K562 (cell line): Measurements from ENCODE around the gene SLC39A3. TPM values are rescaled to one million over a fixed set of nuclear protein-coding genes. Genes with fewer than 3 reads are reported as not detected.
A peak's percentile ranks its signal among the peaks of the same experiment; 100 is the strongest.

Source experiments
- ATAC-seq: fragments of 200-7000 bp; cut with Tn5 transposase; 3 replicates; pipeline ENCODE4 v1.9.1; 2020; ENCODE audit warnings: moderate library complexity
- BruUV-seq: library from RNA; stranded (reverse); fragments of 400-500 nt; replicated peaks from 2 replicates; lab custom pipeline; 2021; lab: Mats Ljungman, UMichigan
- CTCF ChIA-PET: fragments of 300-600 bp; formaldehyde crosslinking; extraction: SDS; loops from one replicate; lab custom pipeline; 2021; ENCODE audit warnings: low intra/inter-chr PET ratio; lab: Yijun Ruan, JAX
- POLR2A ChIA-PET: fragments of 300-600, 350-650 bp; sonication (Branson Sonifier 250); formaldehyde crosslinking; extraction: SDS; loops from one replicate; lab custom pipeline; 2021; ENCODE audit warnings: antibody characterized with exemption, inconsistent platforms; lab: Yijun Ruan, JAX
- DNase-seq, 4 experiments: peaks; one replicate each; pipeline versions ENCODE4 v3.0.0 to v3.0.0-alpha.2; 2011 to 2018; ENCODE audit warnings: low spot score in 3 of 4, mixed read lengths in 3 of 4; ENCODE audit errors: extremely low read depth in 1 of 4
- FAIRE-seq: peaks from 2 replicates; lab custom pipeline; 2011; peaks lifted over from hg19 to GRCh38; lab: Jason Lieb, UNC
- H2AFZ ChIP-seq: 2 replicates; pipeline ENCODE4 v1.6.0; 2011; ENCODE audit warnings: low read depth, low read length, control low read depth, inconsistent platforms
- H3K27ac ChIP-seq: fragments of 200-600 bp; 3 replicates; pipeline ENCODE4 v1.8.0; 2011; ENCODE audit warnings: low read depth, mild to moderate bottlenecking, control low read depth, inconsistent platforms, low read length, moderate library complexity, mixed read lengths; ENCODE audit errors: extremely low read depth
- H3K27me3 ChIP-seq, 2 experiments: fragments of 300-600 bp in 1 of 2; 2 replicates in 1 of 2; 3 replicates in 1 of 2; pipeline versions ENCODE4 v1.6.0 to v1.8.0; 2011; ENCODE audit warnings: inconsistent platforms in 2 of 2, low read length in 2 of 2, mild to moderate bottlenecking in 1 of 2, mixed read lengths in 1 of 2, moderate library complexity in 1 of 2; ENCODE audit not compliant: control insufficient read depth in 2 of 2, insufficient read depth in 2 of 2
- H3K36me3 ChIP-seq: fragments of 300-600 bp; 3 replicates; pipeline ENCODE4 v1.8.0; 2011; ENCODE audit warnings: mild to moderate bottlenecking, low read length, inconsistent platforms; ENCODE audit not compliant: control insufficient read depth, insufficient read depth
- H3K4me1 ChIP-seq, 2 experiments: fragments of 200-600 bp in 1 of 2; replicated peaks in 1 of 2; 2 replicates in 1 of 2; 3 replicates in 1 of 2; pipeline versions ENCODE4 v1.5.1 to v1.8.0; 2011; ENCODE audit warnings: inconsistent platforms in 2 of 2, low read length in 2 of 2, mild to moderate bottlenecking in 1 of 2, mixed read lengths in 1 of 2, moderate library complexity in 1 of 2; ENCODE audit not compliant: control insufficient read depth in 2 of 2, insufficient read depth in 2 of 2
- H3K4me2 ChIP-seq: 2 replicates; pipeline ENCODE4 v1.6.1; 2011; ENCODE audit warnings: low read length, control low read depth, inconsistent platforms, mixed read lengths; ENCODE audit not compliant: insufficient read depth
- H3K4me3 ChIP-seq: fragments of 200-600 bp; sonication (generic), shearing (Covaris generic); 2 replicates; pipeline ENCODE4 v1.5.1; 2016; ENCODE audit warnings: control low read depth, inconsistent platforms
- H3K79me2 ChIP-seq: fragments of 200-600 bp; 3 replicates; pipeline ENCODE4 v1.8.0; 2011; ENCODE audit warnings: low read length, inconsistent platforms; ENCODE audit not compliant: control insufficient read depth, insufficient read depth
- H3K9ac ChIP-seq, 2 experiments: 2 replicates each; pipeline versions ENCODE4 v1.6.0 to v1.6.1; 2011; ENCODE audit warnings: low read depth in 2 of 2, low read length in 2 of 2, control low read depth in 1 of 2, inconsistent platforms in 1 of 2, mild to moderate bottlenecking in 1 of 2, mixed read lengths in 1 of 2; ENCODE audit not compliant: insufficient read depth in 1 of 2
- H3K9me1 ChIP-seq: one replicate; pipeline ENCODE4 v1.6.0; 2011; ENCODE audit warnings: inconsistent platforms, mild to moderate bottlenecking, low read length, moderate library complexity; ENCODE audit not compliant: control insufficient read depth, insufficient read depth
- H3K9me3 ChIP-seq: replicated peaks from 2 replicates; pipeline ENCODE4 v1.5.1; 2011; ENCODE audit warnings: low read depth, low read length, inconsistent platforms; ENCODE audit not compliant: control insufficient read depth, insufficient read depth
- H4K20me1 ChIP-seq: replicated peaks from 2 replicates; pipeline ENCODE4 v1.6.1; 2011; ENCODE audit warnings: low read length, inconsistent platforms, mixed read lengths; ENCODE audit not compliant: control insufficient read depth, insufficient read depth
- CBX1 ChIP-seq: sonication (generic); IDR thresholded peaks from 2 replicates; pipeline ENCODE4 v1.6.1; 2016; ENCODE audit warnings: antibody characterized with exemption, low read depth, mild to moderate bottlenecking
- CREM ChIP-seq: IDR thresholded peaks from 2 replicates; pipeline ENCODE4 v1.6.1; 2014; ENCODE audit warnings: antibody characterized with exemption, low read depth
- FOXO4 ChIP-seq: fragments of 450-650 bp; formaldehyde crosslinking; IDR thresholded peaks from 2 replicates; pipeline ENCODE4 v1.4.0; 2020; ENCODE audit warnings: mild to moderate bottlenecking, moderate library complexity
- MIER1 ChIP-seq: fragments of 450-650 bp; IDR thresholded peaks from 2 replicates; pipeline ENCODE4 v1.6.1; 2016; ENCODE audit warnings: antibody characterized with exemption, mild to moderate bottlenecking, low read depth
- NFATC3 ChIP-seq: fragments of 450-650 bp; IDR thresholded peaks from 2 replicates; pipeline ENCODE4 v1.6.1; 2017; ENCODE audit warnings: mild to moderate bottlenecking
- STAT5B ChIP-seq: fragments of 250-450 bp; sonication (Bioruptor Pico); IDR thresholded peaks from 2 replicates; pipeline ENCODE4 v1.8.0; 2021; ENCODE audit warnings: mild to moderate bottlenecking, inconsistent platforms
- ZNF445 ChIP-seq: fragments of 250-450 bp; sonication (Bioruptor Pico); IDR thresholded peaks from 2 replicates; pipeline ENCODE4 v1.4.0; 2020; ENCODE audit warnings: low read depth, mild to moderate bottlenecking, moderate library complexity
- WGBS: fragments of 100-300 bp; shearing (Covaris generic); methylation state at CpG from one replicate; pipeline ENCODE4 v1.1.6; 2016; ENCODE audit warnings: low coverage, mixed read lengths; ENCODE audit not compliant: insufficient coverage; ENCODE audit errors: missing lambda C conversion rate; 5-methylcytosine and 5-hydroxymethylcytosine counted together
- in situ Hi-C: fragments of 300-500 bp; cut with MboI; formaldehyde crosslinking; loops from 4 replicates; pipeline ENCODE4 v1.15.0; 2018; ENCODE audit warnings: inconsistent platforms, mixed read lengths
- intact Hi-C: fragments of 100-400 bp; cut with micrococcal nuclease; formaldehyde crosslinking; loops from 2 replicates; pipeline ENCODE4 v1.14.2; 2022
- polyA plus RNA-seq, 8 experiments: library from polyadenylated mRNA; depleted of rRNA in 4 of 8; stranded (reverse) in 5 of 8; unstranded in 3 of 8; fragments of >200 nt; fragmentation: Nextera tagmentation in 2 of 8; fragmentation: Illumina TruSeq in 1 of 8; extraction: Ambion mirVana in 2 of 8; extraction: Trizol in 1 of 8; gene quantifications; 2 replicates each; pipeline versions ENCODE4 v1.2.1 to v1.2.3, GENCODE V29; 2011 to 2014; ENCODE audit warnings: inconsistent platforms in 1 of 8, missing spikeins in 1 of 8
- total RNA-seq, 7 experiments: library from RNA; depleted of rRNA in 6 of 7; stranded (reverse); fragments of >200 nt in 6 of 7; fragmentation: Illumina TruSeq in 2 of 7; extraction: Trizol in 2 of 7; gene quantifications; 2 replicates each; pipeline versions ENCODE4 v1.2.1 to v1.2.3, GENCODE V29; 2011 to 2021; ENCODE audit warnings: low replicate concordance in 1 of 7
- TF ChIP-seq, protein P1 (sequence below): fragments of 450-650 bp; IDR thresholded peaks from 2 replicates; pipeline ENCODE4 v1.6.1; 2016; ENCODE audit warnings: mild to moderate bottlenecking, moderate library complexity

SLC39A3 gene
- total and polyA plus RNA-seq, 9 of the 15 experiments (the other 6 are each of a cell fraction or from before 2014, with no cell fraction given): 2.3 to 215 (median 127) TPM

DNA sequence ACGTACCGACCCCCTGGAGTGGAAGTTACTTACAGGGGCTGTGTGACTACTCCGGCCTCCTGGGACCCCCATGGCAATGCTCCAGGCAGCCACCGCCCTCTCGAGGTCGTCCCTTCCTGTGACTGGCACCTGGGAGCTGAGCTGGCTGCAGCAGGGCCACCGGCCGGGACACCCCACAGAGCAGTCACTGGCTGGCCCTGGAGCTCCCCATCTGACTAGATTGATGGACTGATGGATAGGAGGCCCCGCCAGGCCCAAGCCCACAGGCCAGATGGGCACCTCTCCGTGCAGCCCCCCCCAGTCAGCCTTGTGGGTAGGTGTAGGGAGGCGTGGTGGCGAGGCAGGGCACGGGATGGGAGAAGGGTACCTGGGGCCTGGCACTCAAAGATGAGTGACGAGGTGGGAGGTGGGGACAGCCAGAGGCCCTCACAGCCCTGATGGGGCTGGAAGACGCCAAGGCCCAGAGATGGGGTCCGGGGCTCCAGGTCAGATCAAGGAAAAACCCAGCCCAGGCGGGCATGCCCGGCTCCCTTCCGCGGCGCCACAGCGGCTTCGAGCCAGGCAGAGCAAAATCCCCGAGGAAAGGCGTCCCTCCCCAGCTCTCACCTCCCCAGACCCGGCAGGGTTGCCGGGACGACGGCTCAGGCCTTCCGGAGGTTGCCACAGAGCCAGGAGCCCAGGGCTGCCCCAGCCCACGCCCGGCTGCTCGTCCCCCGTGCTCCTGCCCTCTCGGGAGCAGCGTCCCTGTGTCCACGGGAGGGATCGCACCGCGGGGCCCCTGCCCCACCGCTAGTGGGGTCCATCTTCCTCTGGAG is 8.4 kb downstream of the SLC39A3 start:
- Histone ChIP-seq H3K4me3 (no peak overlapping the region), H2AFZ (no peak overlapping the region), H3K79me2 (peaks cover 16% of the 10 kb centered on the region), H3K36me3 (peaks cover 51% of the 10 kb centered on the region), H3K27me3 (peaks cover 0 to 10% of the 10 kb centered on the region in 2 experiments; a peak in 2 of 5 replicates), H3K9me1 (peaks cover 6% of the 10 kb centered on the region), H3K9me3 (0 out of 2 replicates have a peak, but pooled peaks cover 2% of the 10 kb centered on the region), H3K27ac (no peak overlapping the region), H3K9ac (no peak overlapping the region; a peak in 1 of 4 replicates), H3K4me1 (peaks cover 0 to 62% of the 10 kb centered on the region in 2 experiments; a peak in 2 of 5 replicates), H3K4me2 (no peak overlapping the region), H4K20me1 (peaks cover 31% of the 10 kb centered on the region)
- peak; percentile 32 for ATAC-seq
- no TSS peak for BruUV-seq
- no peak for FAIRE-seq
- DNase-seq: no peak
- in situ Hi-C loops (no loop called here), intact Hi-C loops (no loop called here)
- ChIA-PET CTCF (no interaction called here), POLR2A (interaction anchor here (0.6 to 2.2 kb wide), 3 partner anchors 10 to 219 kb away, joined by 3 to 8 read pairs (median 3); no protein-coding TSS in a partner anchor)
- 91% methylated on average over 36 of the region's 41 CpGs for WGBS
- TF ChIP-seq, protein P1, sequence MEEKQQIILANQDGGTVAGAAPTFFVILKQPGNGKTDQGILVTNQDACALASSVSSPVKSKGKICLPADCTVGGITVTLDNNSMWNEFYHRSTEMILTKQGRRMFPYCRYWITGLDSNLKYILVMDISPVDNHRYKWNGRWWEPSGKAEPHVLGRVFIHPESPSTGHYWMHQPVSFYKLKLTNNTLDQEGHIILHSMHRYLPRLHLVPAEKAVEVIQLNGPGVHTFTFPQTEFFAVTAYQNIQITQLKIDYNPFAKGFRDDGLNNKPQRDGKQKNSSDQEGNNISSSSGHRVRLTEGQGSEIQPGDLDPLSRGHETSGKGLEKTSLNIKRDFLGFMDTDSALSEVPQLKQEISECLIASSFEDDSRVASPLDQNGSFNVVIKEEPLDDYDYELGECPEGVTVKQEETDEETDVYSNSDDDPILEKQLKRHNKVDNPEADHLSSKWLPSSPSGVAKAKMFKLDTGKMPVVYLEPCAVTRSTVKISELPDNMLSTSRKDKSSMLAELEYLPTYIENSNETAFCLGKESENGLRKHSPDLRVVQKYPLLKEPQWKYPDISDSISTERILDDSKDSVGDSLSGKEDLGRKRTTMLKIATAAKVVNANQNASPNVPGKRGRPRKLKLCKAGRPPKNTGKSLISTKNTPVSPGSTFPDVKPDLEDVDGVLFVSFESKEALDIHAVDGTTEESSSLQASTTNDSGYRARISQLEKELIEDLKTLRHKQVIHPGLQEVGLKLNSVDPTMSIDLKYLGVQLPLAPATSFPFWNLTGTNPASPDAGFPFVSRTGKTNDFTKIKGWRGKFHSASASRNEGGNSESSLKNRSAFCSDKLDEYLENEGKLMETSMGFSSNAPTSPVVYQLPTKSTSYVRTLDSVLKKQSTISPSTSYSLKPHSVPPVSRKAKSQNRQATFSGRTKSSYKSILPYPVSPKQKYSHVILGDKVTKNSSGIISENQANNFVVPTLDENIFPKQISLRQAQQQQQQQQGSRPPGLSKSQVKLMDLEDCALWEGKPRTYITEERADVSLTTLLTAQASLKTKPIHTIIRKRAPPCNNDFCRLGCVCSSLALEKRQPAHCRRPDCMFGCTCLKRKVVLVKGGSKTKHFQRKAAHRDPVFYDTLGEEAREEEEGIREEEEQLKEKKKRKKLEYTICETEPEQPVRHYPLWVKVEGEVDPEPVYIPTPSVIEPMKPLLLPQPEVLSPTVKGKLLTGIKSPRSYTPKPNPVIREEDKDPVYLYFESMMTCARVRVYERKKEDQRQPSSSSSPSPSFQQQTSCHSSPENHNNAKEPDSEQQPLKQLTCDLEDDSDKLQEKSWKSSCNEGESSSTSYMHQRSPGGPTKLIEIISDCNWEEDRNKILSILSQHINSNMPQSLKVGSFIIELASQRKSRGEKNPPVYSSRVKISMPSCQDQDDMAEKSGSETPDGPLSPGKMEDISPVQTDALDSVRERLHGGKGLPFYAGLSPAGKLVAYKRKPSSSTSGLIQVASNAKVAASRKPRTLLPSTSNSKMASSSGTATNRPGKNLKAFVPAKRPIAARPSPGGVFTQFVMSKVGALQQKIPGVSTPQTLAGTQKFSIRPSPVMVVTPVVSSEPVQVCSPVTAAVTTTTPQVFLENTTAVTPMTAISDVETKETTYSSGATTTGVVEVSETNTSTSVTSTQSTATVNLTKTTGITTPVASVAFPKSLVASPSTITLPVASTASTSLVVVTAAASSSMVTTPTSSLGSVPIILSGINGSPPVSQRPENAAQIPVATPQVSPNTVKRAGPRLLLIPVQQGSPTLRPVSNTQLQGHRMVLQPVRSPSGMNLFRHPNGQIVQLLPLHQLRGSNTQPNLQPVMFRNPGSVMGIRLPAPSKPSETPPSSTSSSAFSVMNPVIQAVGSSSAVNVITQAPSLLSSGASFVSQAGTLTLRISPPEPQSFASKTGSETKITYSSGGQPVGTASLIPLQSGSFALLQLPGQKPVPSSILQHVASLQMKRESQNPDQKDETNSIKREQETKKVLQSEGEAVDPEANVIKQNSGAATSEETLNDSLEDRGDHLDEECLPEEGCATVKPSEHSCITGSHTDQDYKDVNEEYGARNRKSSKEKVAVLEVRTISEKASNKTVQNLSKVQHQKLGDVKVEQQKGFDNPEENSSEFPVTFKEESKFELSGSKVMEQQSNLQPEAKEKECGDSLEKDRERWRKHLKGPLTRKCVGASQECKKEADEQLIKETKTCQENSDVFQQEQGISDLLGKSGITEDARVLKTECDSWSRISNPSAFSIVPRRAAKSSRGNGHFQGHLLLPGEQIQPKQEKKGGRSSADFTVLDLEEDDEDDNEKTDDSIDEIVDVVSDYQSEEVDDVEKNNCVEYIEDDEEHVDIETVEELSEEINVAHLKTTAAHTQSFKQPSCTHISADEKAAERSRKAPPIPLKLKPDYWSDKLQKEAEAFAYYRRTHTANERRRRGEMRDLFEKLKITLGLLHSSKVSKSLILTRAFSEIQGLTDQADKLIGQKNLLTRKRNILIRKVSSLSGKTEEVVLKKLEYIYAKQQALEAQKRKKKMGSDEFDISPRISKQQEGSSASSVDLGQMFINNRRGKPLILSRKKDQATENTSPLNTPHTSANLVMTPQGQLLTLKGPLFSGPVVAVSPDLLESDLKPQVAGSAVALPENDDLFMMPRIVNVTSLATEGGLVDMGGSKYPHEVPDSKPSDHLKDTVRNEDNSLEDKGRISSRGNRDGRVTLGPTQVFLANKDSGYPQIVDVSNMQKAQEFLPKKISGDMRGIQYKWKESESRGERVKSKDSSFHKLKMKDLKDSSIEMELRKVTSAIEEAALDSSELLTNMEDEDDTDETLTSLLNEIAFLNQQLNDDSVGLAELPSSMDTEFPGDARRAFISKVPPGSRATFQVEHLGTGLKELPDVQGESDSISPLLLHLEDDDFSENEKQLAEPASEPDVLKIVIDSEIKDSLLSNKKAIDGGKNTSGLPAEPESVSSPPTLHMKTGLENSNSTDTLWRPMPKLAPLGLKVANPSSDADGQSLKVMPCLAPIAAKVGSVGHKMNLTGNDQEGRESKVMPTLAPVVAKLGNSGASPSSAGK: no peak
- TF ChIP-seq NFATC3: no peak
- 0 out of 2 replicates have a peak, but pooled peaks have one; percentile 19 for TF ChIP-seq CBX1
- TF ChIP-seq STAT5B: no peak
- no peak for TF ChIP-seq ZNF445 (CRISPR knock-in tag)
- TF ChIP-seq MIER1: no peak
- TF ChIP-seq CREM: no peak
- TF ChIP-seq FOXO4 (CRISPR knock-in tag): no peak
